Vagina (tissue), 2 donors: ENCODE data around the gene TMEM131L. TPM values are rescaled to one million over a fixed set of nuclear protein-coding genes. Genes with fewer than 3 reads are reported as not detected.

Experiments
- DNase-seq, 2 donors: peaks; one replicate each; pipeline ENCODE4 v3.0.0-alpha.2; 2017; ENCODE audit errors: extremely low spot score in 2 of 2
- H3K27ac ChIP-seq: fragments of 200-600 bp; sonication (generic); one replicate; pipeline ENCODE4 v1.5.1; 2019
- H3K27me3 ChIP-seq: fragments of 200-600 bp; sonication (generic); one replicate; pipeline ENCODE4 v1.5.1; 2019
- H3K36me3 ChIP-seq, 2 donors: fragments of 200-600 bp; sonication (generic); one replicate each; pipeline ENCODE4 v1.5.1; 2017 to 2019
- H3K4me1 ChIP-seq: fragments of 200-600 bp; sonication (generic); one replicate; pipeline ENCODE4 v1.5.1; 2019
- H3K4me3 ChIP-seq, 2 donors: fragments of 200-600 bp; sonication (generic); 1 replicate in 1 of 2; 2 replicates in 1 of 2; pipeline ENCODE4 v1.5.1; 2016 to 2019
- H3K9me3 ChIP-seq: fragments of 200-600 bp; sonication (generic); one replicate; pipeline ENCODE4 v1.5.1; 2019
- POLR2A ChIP-seq, 2 donors: fragments of 450-650 bp; IDR thresholded peaks; one replicate each; pipeline ENCODE4 v1.6.1; 2017; ENCODE audit warnings: antibody characterized with exemption in 2 of 2, mild to moderate bottlenecking in 2 of 2, moderate library complexity in 2 of 2
- POLR2AphosphoS5 ChIP-seq, 2 donors: sonication (generic); formaldehyde crosslinking; IDR thresholded peaks; one replicate each; pipeline ENCODE4 v1.9.0; 2017; ENCODE audit warnings: antibody characterized with exemption in 2 of 2, mild to moderate bottlenecking in 2 of 2, low read depth in 1 of 2; ENCODE audit not compliant: insufficient read depth in 1 of 2
- intact Hi-C: fragments of 100-400 bp; cut with DNase I; formaldehyde crosslinking; loops from one replicate; pipeline ENCODE4 v1.15.1; 2023
- total RNA-seq: library from RNA; depleted of rRNA; stranded (reverse); fragments of >200 nt; gene quantifications from one replicate; pipeline ENCODE4 v1.2.3, GENCODE V29; 2016
- TF ChIP-seq, protein P1 (sequence below), 3 experiments: fragments of 450-650 bp in 2 of 3; fragments of 200-600 bp in 1 of 3; sonication (generic) in 1 of 3; IDR thresholded peaks; one replicate each; pipeline ENCODE4 v1.5.1; 2017 to 2019; ENCODE audit warnings: antibody characterized with exemption in 3 of 3, mild to moderate bottlenecking in 2 of 3, moderate library complexity in 2 of 3

The TMEM131L gene
- total RNA-seq, 1 donor from 2014 or later = 17.7 TPM

DNA sequence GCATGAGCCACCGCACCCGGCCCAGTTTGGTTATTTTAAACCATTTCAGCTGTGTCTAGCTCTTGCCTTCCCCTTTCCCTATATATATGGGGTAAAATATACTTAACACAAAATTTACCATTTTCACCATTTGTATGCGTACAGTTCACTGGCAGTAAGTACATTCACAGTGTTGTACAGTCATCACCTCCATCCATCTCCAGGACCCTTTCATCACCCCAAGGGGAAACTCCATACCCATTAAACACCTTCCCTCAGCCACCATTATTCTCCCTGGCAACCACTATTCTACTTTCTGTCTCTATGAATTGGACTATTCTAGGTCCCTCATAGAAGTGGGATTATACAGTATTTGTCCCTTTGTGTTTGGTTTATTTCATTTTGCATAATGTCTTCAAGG, 106.4 kb downstream of the TMEM131L start:
- H3K27ac ChIP-seq = no peak overlapping the region
- H3K4me1 ChIP-seq = peaks cover 6% of the 10 kb centered on the region

DNA sequence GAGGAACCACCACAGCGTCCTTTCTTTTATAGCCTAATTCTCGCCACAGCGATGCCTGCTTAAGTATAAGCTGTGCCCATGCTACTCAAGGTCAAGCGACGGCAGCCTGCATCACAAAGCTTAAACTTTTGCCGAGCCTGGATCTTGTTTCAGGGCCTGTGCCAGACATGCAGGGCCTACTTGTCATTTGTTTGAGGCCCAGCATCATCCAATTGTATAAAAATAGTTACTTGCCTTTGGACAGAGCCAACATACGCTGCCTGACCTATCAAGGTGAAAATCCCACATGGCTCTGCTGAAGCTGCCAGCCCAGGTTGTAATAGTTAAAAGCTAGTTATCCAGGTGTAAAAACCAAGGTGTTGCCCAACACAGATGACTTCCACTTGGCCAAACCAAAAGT, 107.1 kb downstream of the TMEM131L start:
- Histone ChIP-seq H3K36me3 (no peaks in the 10 kb centered on the region), H3K27me3 (no peaks in the 10 kb centered on the region), H3K4me3 (no peak overlapping the region), H3K27ac (no peak overlapping the region), H3K4me1 (peaks cover 6% of the 10 kb centered on the region), H3K9me3 (no peaks in the 10 kb centered on the region)
- intact Hi-C loops = loop anchor here (5.0 kb wide), 1 partner anchor 106 kb away; the partner anchor contains the start of gene TMEM131L
- TF ChIP-seq POLR2AphosphoS5 (IDR thresholded peaks at IDR 0.05; ENCODE audit: insufficient read depth in 1 of 2, low read depth in 1 of 2) = no peak
- TF ChIP-seq, protein P1, sequence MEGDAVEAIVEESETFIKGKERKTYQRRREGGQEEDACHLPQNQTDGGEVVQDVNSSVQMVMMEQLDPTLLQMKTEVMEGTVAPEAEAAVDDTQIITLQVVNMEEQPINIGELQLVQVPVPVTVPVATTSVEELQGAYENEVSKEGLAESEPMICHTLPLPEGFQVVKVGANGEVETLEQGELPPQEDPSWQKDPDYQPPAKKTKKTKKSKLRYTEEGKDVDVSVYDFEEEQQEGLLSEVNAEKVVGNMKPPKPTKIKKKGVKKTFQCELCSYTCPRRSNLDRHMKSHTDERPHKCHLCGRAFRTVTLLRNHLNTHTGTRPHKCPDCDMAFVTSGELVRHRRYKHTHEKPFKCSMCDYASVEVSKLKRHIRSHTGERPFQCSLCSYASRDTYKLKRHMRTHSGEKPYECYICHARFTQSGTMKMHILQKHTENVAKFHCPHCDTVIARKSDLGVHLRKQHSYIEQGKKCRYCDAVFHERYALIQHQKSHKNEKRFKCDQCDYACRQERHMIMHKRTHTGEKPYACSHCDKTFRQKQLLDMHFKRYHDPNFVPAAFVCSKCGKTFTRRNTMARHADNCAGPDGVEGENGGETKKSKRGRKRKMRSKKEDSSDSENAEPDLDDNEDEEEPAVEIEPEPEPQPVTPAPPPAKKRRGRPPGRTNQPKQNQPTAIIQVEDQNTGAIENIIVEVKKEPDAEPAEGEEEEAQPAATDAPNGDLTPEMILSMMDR (IDR thresholded peaks at IDR 0.05) = no peak
- TF ChIP-seq POLR2A (IDR thresholded peaks at IDR 0.05) = no peak
- DNase-seq = no peak

More for the DNA sequence above, 106.4 kb downstream of the TMEM131L start:
- H3K27me3 ChIP-seq = no peaks in the 10 kb centered on the region
- DNase-seq = no peak
- H3K36me3 ChIP-seq = no peaks in the 10 kb centered on the region
- no peak overlapping the region for H3K4me3 ChIP-seq
- TF ChIP-seq POLR2AphosphoS5 (IDR thresholded peaks at IDR 0.05; ENCODE audit: insufficient read depth in 1 of 2, low read depth in 1 of 2) (no peak), POLR2A (IDR thresholded peaks at IDR 0.05) (no peak)
- TF ChIP-seq, protein P1 (IDR thresholded peaks at IDR 0.05) = no peak
- no peaks in the 10 kb centered on the region for H3K9me3 ChIP-seq
- intact Hi-C loops = loop anchor here (5.0 kb wide), 1 partner anchor 105 kb away; the partner anchor contains the start of gene TMEM131L

DNA sequence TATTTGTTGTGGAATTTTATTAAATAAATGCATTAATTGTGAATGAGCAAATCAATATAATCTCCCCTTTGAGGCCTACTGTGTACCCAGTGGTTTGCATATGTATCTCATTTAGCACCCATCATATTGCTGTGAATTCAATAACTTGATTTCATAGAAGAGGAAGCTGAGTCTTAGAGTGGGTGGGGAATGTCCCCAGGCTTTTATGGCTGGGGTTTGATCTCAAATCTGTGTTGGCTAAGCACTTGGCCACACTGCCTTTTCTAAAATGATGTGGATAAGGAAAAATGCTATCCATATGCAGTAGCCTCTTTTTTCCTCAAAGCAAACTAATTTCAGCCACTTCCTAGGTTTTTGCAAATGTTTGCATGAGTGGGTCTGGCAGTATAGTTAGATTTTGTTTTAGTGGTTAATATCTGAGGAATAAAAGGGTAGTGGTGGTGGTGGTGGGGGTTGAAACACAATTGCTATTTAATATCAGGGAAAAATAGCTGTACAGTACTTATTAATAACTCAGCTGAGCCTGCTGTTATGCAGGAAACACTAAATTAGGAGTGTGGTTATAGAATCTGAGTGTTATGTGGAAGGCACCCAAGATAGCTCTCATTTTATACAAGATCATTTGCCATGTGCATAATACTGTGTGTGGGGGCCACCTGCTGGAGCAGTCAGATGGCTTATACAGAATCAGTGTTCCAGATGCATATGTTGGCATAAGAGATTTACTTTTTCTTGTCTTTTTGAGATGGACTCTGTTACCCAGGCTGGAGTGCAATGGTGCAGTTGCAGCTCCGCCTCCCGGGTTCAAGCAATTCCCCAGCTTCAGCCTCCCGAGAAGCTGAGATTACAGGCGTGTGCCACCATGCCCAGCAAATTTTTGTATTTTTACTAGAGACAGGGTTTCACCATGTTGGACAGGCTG, 108.0 kb downstream of the TMEM131L start:
- Histone ChIP-seq H3K9me3 (no peaks in the 10 kb centered on the region), H3K36me3 (no peaks in the 10 kb centered on the region), H3K4me1 (peaks cover 6% of the 10 kb centered on the region), H3K27me3 (no peaks in the 10 kb centered on the region), H3K27ac (no peak overlapping the region), H3K4me3 (no peak overlapping the region)
- no peak for DNase-seq
- intact Hi-C loops = loop anchor here (5.0 kb wide), 1 partner anchor 107 kb away; the partner anchor contains the start of gene TMEM131L
- no peak for TF ChIP-seq POLR2A (IDR thresholded peaks at IDR 0.05)
- TF ChIP-seq, protein P1 (IDR thresholded peaks at IDR 0.05) = peak; percentile 27 to 56 (median 49)

DNA sequence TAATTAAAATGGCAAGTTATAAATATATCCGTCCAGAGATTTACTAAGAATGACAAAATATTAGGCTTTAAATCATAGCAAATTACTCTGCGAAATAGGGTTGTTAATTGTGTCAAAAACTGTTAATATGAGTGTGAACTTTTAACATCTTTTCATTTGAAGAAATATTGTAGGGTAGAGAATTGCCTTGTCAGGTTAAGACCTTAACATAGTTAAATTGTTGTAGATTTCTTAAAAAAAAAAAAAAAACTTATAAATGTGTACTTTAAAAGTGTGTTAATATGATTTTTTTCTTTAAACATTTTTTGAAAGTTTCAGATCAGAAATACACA, 110.2 kb downstream of the TMEM131L start:
- intact Hi-C loops = loop anchor here (2.0 to 5.0 kb wide), 2 partner anchors 230 to 434 kb away; no protein-coding TSS in a partner anchor
- no peaks in the 10 kb centered on the region for H3K36me3 ChIP-seq
- H3K4me1 ChIP-seq = no peaks in the 10 kb centered on the region
- no peaks in the 10 kb centered on the region for H3K9me3 ChIP-seq
- H3K27me3 ChIP-seq = no peaks in the 10 kb centered on the region
- no peak overlapping the region for H3K27ac ChIP-seq
- H3K4me3 ChIP-seq = no peak overlapping the region
- no peak for DNase-seq
- TF ChIP-seq, protein P1 (IDR thresholded peaks at IDR 0.05) = peak in 1 of 3 experiments; percentile 1
- TF ChIP-seq POLR2A (IDR thresholded peaks at IDR 0.05) = no peak

DNA sequence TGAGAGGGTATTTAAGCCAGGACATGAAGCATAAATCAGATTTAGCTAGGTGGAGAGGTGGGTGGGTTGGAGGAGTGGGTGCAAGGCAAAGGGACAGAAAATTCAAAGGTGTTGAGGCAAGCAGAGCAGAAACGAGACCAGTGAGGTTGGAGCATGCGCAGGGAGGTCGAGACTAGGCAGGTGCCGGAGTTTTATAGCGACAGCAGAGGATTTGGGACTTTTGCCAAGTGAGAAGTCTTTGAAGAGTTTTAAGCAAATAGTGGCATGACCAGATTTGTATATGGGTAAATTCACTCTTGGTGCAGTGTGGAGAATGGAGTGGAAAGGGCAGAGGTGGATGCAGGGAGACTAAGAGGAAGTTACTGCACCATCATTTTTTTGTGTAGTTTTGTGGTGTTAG, 110.9 kb downstream of the TMEM131L start:
- Histone ChIP-seq H3K9me3 (no peaks in the 10 kb centered on the region), H3K27ac (no peak overlapping the region), H3K36me3 (no peaks in the 10 kb centered on the region), H3K4me3 (no peak overlapping the region), H3K27me3 (no peaks in the 10 kb centered on the region), H3K4me1 (no peaks in the 10 kb centered on the region)
- intact Hi-C loops = loop anchor here (2.0 to 5.0 kb wide), 2 partner anchors 230 to 435 kb away; no protein-coding TSS in a partner anchor
- TF ChIP-seq, protein P1 (IDR thresholded peaks at IDR 0.05) = no peak
- TF ChIP-seq POLR2A (IDR thresholded peaks at IDR 0.05) = no peak
- TF ChIP-seq POLR2AphosphoS5 (IDR thresholded peaks at IDR 0.05; ENCODE audit: insufficient read depth in 1 of 2, low read depth in 1 of 2) = no peak
- DNase-seq = no peak
